ENCODE data around the gene VPS13A.

Gene VPS13A

GRCh38 chr9:77304543-77304942 is 127.2 kb downstream of the VPS13A start:
- Histone ChIP-seq H3K27ac (replicated peaks; ENCODE audit: low read length) (no peak overlapping the region), H4K8ac (ENCODE audit: low read depth, low read length) (no peak overlapping the region), H2BK12ac (ENCODE audit: low read length) (no peak overlapping the region), H3K23ac (ENCODE audit: low read depth, low read length, poor library complexity) (no peak overlapping the region), H3K4me1 (ENCODE audit: control insufficient read depth in 2 of 2, insufficient read depth in 1 of 2, low read depth in 1 of 2, low read length in 2 of 2) (no peaks in the 10 kb centered on the region), H3K36me3 (replicated peaks in 1 of 2; ENCODE audit: control insufficient read depth in 2 of 2, insufficient read depth in 2 of 2, low read length in 2 of 2) (no peaks in the 10 kb centered on the region), H3K79me1 (ENCODE audit: low read depth, low read length) (no peaks in the 10 kb centered on the region), H4K91ac (ENCODE audit: low read depth, low read length, poor library complexity) (no peak overlapping the region), H3K9me3 (replicated peaks in 1 of 2; ENCODE audit: control insufficient read depth in 2 of 2, insufficient read depth in 1 of 2, low read depth in 1 of 2, low read length in 2 of 2) (peaks cover 0 to 1% of the 10 kb centered on the region in 2 donors), H3K27me3 (ENCODE audit: control insufficient read depth in 3 of 3, insufficient read depth in 3 of 3, low read depth in 1 of 3, low read length in 3 of 3) (no peaks in the 10 kb centered on the region), H3K4me3 (ENCODE audit: low read length in 2 of 2) (no peak overlapping the region), H2BK5ac (ENCODE audit: low read length) (no peak overlapping the region), H3K4me2 (ENCODE audit: insufficient read depth, low read length, poor library complexity, severe bottlenecking) (no peak overlapping the region), H2AFZ (ENCODE audit: low read length) (no peak overlapping the region), H2AK5ac (ENCODE audit: low read depth, low read length) (no peak overlapping the region), H3K9ac (ENCODE audit: low read depth, low read length, poor library complexity) (no peak overlapping the region), H3K4ac (ENCODE audit: low read length) (no peak overlapping the region), H2BK15ac (ENCODE audit: low read length) (no peak overlapping the region), H3K18ac (ENCODE audit: low read length) (no peak overlapping the region), H2BK120ac (ENCODE audit: low read depth, low read length) (no peak overlapping the region), H3K14ac (ENCODE audit: low read length) (no peak overlapping the region)
- no peak for DNase-seq (ENCODE audit: low spot score)

- Histone ChIP-seq H3K18ac (ENCODE audit: low read length) (no peak overlapping the region), H3K4me2 (ENCODE audit: insufficient read depth, low read length, poor library complexity, severe bottlenecking) (no peak overlapping the region), H3K27ac (replicated peaks; ENCODE audit: low read length) (no peak overlapping the region), H3K4me1 (ENCODE audit: control insufficient read depth in 2 of 2, insufficient read depth in 1 of 2, low read depth in 1 of 2, low read length in 2 of 2) (no peaks in the 10 kb centered on the region), H4K8ac (ENCODE audit: low read depth, low read length) (no peak overlapping the region), H2BK12ac (ENCODE audit: low read length) (no peak overlapping the region), H2AFZ (ENCODE audit: low read length) (no peak overlapping the region), H2BK15ac (ENCODE audit: low read length) (no peak overlapping the region), H3K14ac (ENCODE audit: low read length) (no peak overlapping the region), H3K23ac (ENCODE audit: low read depth, low read length, poor library complexity) (no peak overlapping the region), H4K91ac (ENCODE audit: low read depth, low read length, poor library complexity) (no peak overlapping the region), H3K9ac (ENCODE audit: low read depth, low read length, poor library complexity) (no peak overlapping the region), H3K79me1 (ENCODE audit: low read depth, low read length) (no peaks in the 10 kb centered on the region), H3K4ac (ENCODE audit: low read length) (no peak overlapping the region), H3K9me3 (replicated peaks in 1 of 2; ENCODE audit: control insufficient read depth in 2 of 2, insufficient read depth in 1 of 2, low read depth in 1 of 2, low read length in 2 of 2) (no peaks in the 10 kb centered on the region), H2BK120ac (ENCODE audit: low read depth, low read length) (no peak overlapping the region), H3K4me3 (ENCODE audit: low read length in 2 of 2) (no peak overlapping the region), H2AK5ac (ENCODE audit: low read depth, low read length) (no peak overlapping the region), H2BK5ac (ENCODE audit: low read length) (no peak overlapping the region), H3K36me3 (replicated peaks in 1 of 2; ENCODE audit: control insufficient read depth in 2 of 2, insufficient read depth in 2 of 2, low read length in 2 of 2) (no peaks in the 10 kb centered on the region), H3K27me3 (ENCODE audit: control insufficient read depth in 3 of 3, insufficient read depth in 3 of 3, low read depth in 1 of 3, low read length in 3 of 3) (no peaks in the 10 kb centered on the region)
- DNase-seq (ENCODE audit: low spot score), result no peak
- no CpG with 5 or more reads among the region's 1 CpG for WGBS, 2 donors (ENCODE audit: extremely low coverage in 2 of 2, insufficient read length in 2 of 2, insufficient replicate concordance in 1 of 2)
These were observed 128.5 kb downstream of the VPS13A start for GRCh38 chr9:77305622-77306400.

- Histone ChIP-seq H3K36me3 (replicated peaks in 1 of 2; ENCODE audit: control insufficient read depth in 2 of 2, insufficient read depth in 2 of 2, low read length in 2 of 2) (no peaks in the 10 kb centered on the region), H2BK15ac (ENCODE audit: low read length) (no peak overlapping the region), H2BK120ac (ENCODE audit: low read depth, low read length) (no peak overlapping the region), H2BK12ac (ENCODE audit: low read length) (no peak overlapping the region), H3K4ac (ENCODE audit: low read length) (no peak overlapping the region), H2BK5ac (ENCODE audit: low read length) (no peak overlapping the region), H3K23ac (ENCODE audit: low read depth, low read length, poor library complexity) (no peak overlapping the region), H3K4me3 (ENCODE audit: low read length in 2 of 2) (no peak overlapping the region), H3K14ac (ENCODE audit: low read length) (no peak overlapping the region), H3K27ac (replicated peaks; ENCODE audit: low read length) (no peak overlapping the region), H3K27me3 (ENCODE audit: control insufficient read depth in 3 of 3, insufficient read depth in 3 of 3, low read depth in 1 of 3, low read length in 3 of 3) (no peaks in the 10 kb centered on the region), H3K79me1 (ENCODE audit: low read depth, low read length) (no peaks in the 10 kb centered on the region), H3K4me1 (ENCODE audit: control insufficient read depth in 2 of 2, insufficient read depth in 1 of 2, low read depth in 1 of 2, low read length in 2 of 2) (no peaks in the 10 kb centered on the region), H3K18ac (ENCODE audit: low read length) (no peak overlapping the region), H3K9ac (ENCODE audit: low read depth, low read length, poor library complexity) (no peak overlapping the region), H2AK5ac (ENCODE audit: low read depth, low read length) (no peak overlapping the region), H4K91ac (ENCODE audit: low read depth, low read length, poor library complexity) (no peak overlapping the region), H3K4me2 (ENCODE audit: insufficient read depth, low read length, poor library complexity, severe bottlenecking) (no peak overlapping the region), H4K8ac (ENCODE audit: low read depth, low read length) (no peak overlapping the region), H2AFZ (ENCODE audit: low read length) (no peak overlapping the region), H3K9me3 (replicated peaks in 1 of 2; ENCODE audit: control insufficient read depth in 2 of 2, insufficient read depth in 1 of 2, low read depth in 1 of 2, low read length in 2 of 2) (no peaks in the 10 kb centered on the region)
- WGBS, 2 donors (ENCODE audit: extremely low coverage in 2 of 2, insufficient read length in 2 of 2, insufficient replicate concordance in 1 of 2), result no CpG with 5 or more reads among the region's 2 CpGs
- no peak for DNase-seq (ENCODE audit: low spot score)
These were observed 129.8 kb downstream of the VPS13A start for GRCh38 chr9:77307166-77307565.

DNA sequence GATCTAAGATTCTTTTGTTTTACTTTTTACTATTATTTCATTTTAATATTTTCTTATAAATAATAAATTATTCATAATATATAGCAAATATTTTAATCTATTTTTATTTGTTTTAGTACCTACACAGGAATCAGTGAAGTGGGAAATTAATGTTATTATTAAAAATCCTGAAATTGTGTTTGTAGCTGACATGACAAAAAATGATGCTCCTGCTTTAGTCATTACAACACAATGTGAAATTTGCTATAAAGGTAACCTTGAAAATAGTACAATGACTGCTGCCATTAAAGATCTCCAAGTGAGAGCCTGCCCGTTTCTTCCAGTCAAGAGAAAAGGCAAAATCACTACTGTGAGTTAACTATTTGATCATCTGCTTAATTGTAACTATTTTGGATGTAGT is 138.7 kb downstream of the VPS13A start:
- no peak for DNase-seq (ENCODE audit: low spot score)
- H3K14ac ChIP-seq (ENCODE audit: low read length), result no peak overlapping the region
- H3K18ac ChIP-seq (ENCODE audit: low read length), result no peak overlapping the region
- H4K8ac ChIP-seq (ENCODE audit: low read depth, low read length), result no peak overlapping the region
- H3K79me1 ChIP-seq (ENCODE audit: low read depth, low read length), result no peaks in the 10 kb centered on the region
- H2AFZ ChIP-seq (ENCODE audit: low read length), result no peak overlapping the region
- no peak overlapping the region for H2BK12ac ChIP-seq (ENCODE audit: low read length)
- H2BK120ac ChIP-seq (ENCODE audit: low read depth, low read length), result no peak overlapping the region
- H4K91ac ChIP-seq (ENCODE audit: low read depth, low read length, poor library complexity), result no peak overlapping the region
- H3K27me3 ChIP-seq (ENCODE audit: control insufficient read depth in 3 of 3, insufficient read depth in 3 of 3, low read depth in 1 of 3, low read length in 3 of 3), result no peaks in the 10 kb centered on the region
- peaks cover 0 to 8% of the 10 kb centered on the region in 2 donors for H3K36me3 ChIP-seq (replicated peaks in 1 of 2; ENCODE audit: control insufficient read depth in 2 of 2, insufficient read depth in 2 of 2, low read length in 2 of 2)
- no peak overlapping the region for H3K9ac ChIP-seq (ENCODE audit: low read depth, low read length, poor library complexity)
- H2AK5ac ChIP-seq (ENCODE audit: low read depth, low read length), result no peak overlapping the region
- no peak overlapping the region for H3K4me2 ChIP-seq (ENCODE audit: insufficient read depth, low read length, poor library complexity, severe bottlenecking)
- no peak overlapping the region for H3K27ac ChIP-seq (replicated peaks; ENCODE audit: low read length)
- no peak overlapping the region for H3K4ac ChIP-seq (ENCODE audit: low read length)
- no peak overlapping the region for H3K23ac ChIP-seq (ENCODE audit: low read depth, low read length, poor library complexity)
- H3K4me3 ChIP-seq (ENCODE audit: low read length in 2 of 2), result no peak overlapping the region
- H3K9me3 ChIP-seq (replicated peaks in 1 of 2; ENCODE audit: control insufficient read depth in 2 of 2, insufficient read depth in 1 of 2, low read depth in 1 of 2, low read length in 2 of 2), result no peaks in the 10 kb centered on the region
- H3K4me1 ChIP-seq (ENCODE audit: control insufficient read depth in 2 of 2, insufficient read depth in 1 of 2, low read depth in 1 of 2, low read length in 2 of 2), result peaks cover 0 to 6% of the 10 kb centered on the region in 2 donors
- no peak overlapping the region for H2BK5ac ChIP-seq (ENCODE audit: low read length)
- H2BK15ac ChIP-seq (ENCODE audit: low read length), result no peak overlapping the region
- WGBS, 2 donors (ENCODE audit: extremely low coverage in 2 of 2, insufficient read length in 2 of 2, insufficient replicate concordance in 1 of 2), result no CpG with 5 or more reads among the region's 1 CpG
